Raji (cell line): Measurements from ENCODE around the gene P2RY8.

Experiments
- POLR2A ChIP-seq: IDR thresholded peaks from 2 replicates; pipeline ENCODE4 v1.6.1; 2011; ENCODE audit warnings: low read depth, low read length, control low read depth; ENCODE audit not compliant: insufficient read depth

Gene P2RY8, protein sequence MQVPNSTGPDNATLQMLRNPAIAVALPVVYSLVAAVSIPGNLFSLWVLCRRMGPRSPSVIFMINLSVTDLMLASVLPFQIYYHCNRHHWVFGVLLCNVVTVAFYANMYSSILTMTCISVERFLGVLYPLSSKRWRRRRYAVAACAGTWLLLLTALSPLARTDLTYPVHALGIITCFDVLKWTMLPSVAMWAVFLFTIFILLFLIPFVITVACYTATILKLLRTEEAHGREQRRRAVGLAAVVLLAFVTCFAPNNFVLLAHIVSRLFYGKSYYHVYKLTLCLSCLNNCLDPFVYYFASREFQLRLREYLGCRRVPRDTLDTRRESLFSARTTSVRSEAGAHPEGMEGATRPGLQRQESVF

DNA sequence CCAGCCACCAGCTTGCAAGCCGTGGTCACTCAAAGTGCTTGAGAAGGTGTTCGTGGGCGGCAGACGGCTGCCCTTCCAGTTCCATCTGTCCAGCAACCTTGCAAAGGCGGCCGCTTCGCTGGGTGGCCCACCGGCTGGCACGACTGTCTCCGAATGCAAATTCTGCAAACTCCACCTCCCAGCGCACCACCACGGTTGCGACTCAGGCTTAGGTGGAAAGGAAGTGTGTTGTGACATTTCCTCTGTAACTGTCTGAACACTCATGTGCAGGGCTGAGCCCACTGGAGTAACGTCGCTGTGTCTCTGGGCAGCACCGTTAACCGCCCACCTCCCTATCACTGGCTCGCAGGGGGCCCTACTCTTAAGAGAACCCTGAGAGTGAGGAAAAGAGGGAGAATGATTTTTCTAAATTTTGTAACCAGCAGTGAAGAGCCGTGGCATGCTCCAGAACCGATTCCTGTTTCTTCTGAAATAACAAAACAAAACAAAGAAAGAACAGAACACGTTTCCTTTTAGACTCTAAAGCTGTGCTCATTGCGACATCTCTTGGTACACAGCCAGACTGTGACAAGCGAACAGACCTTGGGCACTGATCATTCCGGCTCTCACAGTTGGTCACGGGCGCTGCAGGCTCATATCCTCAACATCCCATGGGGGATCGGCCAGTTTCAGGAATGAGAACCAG lies at the start of gene P2RY8:
P2RY8 (minus strand) TSS at position 155 of the 685 bp plus-strand sequence. CDS start 70,627 bp downstream, outside the sequence.
- peak; percentile 95 for TF ChIP-seq POLR2A

DNA sequence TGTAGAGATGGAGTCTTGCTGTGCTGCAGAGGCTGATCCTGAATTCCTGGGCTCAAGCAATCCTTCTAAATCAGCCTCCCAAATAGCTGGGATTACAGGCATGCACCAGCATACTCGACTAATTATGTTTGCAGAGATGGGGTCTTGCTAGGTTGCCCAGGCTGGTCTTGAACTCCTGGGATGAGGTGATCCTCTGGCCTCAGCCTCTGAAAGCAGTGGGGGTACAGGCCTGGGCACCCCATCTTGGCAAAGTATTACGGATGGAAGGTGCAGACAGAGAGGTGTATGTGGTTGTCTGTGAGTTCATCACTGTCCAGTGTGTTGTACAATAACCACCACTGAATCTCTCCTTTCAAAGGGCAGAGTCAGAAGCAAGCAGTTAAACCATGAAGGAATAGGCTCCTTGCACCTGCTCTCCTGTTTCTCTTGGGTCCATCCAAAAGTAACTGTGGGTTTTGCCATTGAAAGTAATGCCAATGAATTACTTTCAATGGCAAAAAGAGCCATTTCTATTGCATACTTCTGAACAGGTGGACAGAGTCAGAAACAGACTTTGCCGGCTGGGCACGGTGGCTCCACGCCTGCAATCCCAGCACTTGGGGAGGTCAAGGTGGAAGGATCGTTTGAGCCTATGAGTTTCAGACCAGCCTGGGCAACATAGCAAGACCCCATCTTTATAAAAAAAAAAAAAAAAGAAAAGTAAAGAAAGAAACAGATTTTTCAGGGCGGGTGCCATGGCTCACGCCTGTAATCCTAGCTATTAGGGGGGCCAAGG lies 47.4 kb upstream of the P2RY8 start:
- no peak for TF ChIP-seq POLR2A

DNA sequence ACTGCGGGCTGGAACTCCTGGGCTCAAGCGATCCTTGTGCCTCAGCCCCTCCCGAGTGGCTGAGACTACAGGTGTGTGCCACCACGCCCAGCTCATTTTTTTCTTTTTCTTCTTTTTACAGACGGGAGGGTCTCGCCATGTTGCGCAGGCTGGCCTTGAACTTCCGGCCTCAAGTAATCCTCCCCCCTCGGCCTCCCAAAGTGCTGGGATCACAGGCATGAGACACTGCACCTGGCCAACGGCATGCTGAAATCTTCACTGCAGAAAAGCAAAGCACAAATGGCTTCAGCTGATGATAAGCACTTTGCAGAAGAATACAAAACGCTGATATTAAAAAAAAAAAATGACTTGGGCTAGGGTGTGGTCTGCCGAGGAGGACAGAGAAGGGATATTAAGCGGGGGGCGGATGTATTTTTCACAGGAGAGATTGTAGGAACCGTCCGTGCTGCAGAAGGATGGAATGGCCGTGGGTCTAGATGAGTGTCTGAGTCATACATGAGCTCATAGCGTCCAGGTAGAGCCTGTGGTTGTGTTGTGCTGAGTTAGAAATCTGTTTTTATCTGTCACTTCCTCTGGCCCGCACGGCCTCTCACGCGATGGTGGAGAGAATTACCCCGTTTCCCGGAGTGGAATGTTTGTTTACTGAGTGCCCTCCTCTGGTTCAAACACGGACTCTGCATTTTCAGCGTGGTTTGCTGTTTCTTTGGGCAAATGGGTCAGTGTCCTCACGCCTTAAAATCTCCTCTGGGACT lies 45.9 kb upstream of the P2RY8 start:
- no peak for TF ChIP-seq POLR2A

DNA sequence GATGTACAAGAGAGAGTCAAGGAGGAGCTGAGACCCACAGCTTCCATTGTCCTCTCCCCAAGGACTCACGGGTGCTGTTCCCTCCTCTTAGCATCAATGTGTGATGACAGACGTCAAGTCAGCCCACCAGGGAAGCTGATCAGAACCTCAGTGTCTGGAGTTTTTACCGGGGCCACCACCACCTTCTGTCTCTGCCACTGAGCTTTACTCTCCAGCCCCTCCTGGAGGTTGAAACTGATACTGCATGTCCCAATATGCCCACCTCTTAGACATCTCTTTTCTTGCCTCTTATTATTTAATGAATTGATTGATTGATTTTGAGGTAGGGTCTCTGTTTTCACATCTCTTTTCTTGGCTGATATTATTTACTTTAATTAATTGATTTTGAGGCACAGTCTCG lies 44.1 kb upstream of the P2RY8 start:
- no peak for TF ChIP-seq POLR2A

DNA sequence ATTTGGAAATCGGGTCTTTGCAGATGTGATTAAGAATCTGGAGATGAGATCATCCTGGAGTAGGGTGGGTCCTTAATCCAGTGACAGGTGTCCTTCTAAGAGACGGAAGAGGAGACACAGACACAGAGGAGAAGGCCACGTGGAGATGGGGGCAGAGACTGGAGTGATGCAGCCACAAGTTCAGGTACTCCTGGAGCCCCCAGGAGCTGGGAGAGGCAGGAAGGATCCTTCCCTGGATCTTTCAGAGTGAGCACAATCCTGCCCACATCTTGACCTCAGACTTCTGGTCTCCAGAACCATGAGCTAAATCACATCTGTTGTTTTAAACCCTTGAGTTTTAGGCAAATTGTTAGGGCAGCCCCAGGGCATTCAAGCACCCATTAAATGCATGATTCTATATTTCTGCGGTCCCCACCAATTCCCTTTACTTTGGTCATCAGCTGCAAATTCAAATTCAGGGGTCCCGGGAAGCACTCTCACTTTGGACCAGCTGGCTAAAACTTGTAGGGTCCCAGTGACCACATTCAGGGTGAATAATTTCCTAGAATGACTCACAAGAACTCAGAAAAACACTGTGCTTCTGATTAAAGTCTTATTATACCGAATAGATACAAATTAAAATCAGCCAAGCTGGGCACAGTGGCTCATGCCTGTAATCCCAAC lies 41.7 kb upstream of the P2RY8 start:
- no peak for TF ChIP-seq POLR2A

DNA sequence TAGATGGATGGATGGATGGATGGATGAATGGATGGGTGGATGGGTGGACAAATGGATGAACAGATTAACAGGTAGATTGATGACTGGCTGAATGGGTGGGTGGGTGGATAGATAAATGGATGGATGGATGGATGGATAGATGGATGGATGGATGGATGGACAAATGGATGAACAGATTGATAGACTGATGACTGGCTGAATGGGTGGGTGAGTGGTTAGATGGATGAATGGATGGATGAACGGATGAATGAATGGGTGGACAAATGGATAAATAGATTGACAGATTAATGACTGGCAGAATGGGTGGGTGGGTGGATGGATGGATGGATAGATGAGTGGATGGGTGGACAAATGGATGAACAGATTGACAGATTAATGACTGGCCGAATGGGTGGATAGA lies 40.9 kb upstream of the P2RY8 start:
- no peak for TF ChIP-seq POLR2A

DNA sequence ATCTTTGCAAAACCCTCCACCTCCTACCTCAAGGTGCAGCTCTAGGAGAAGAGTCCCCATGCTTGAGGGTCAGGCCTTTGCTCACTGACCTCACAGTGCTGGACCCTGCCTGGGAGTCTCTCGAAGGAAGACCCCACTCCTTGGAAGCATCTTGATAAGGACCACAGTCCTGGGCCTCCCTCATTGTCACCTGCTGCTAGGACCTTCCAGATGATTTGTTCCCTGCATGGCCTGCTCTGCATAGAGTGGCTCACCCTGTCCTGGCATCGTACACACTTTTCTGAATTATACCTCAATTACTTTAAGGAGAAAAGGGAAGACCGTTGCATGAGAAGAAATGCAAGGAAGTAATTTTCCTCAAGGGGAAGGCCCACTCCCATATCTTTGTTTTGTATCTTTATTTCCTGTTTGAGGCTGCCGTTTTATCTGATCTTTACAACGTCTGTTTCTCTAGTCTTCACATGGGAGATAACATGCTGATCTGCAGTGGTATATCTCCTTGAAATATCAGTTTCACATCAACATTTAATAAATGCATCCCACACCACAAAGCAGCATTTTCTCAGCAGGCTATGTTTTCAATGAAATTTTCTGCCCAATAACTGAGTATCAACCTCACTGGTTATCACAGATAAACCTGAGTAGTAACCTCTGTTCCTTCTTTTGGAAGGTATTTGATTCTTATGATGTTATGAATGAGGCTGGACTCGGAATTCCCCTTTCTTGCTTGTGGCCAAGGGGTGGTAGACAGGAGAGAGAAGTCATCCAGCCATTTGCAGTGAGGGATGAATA lies 39.4 kb upstream of the P2RY8 start:
- TF ChIP-seq POLR2A, result no peak

DNA sequence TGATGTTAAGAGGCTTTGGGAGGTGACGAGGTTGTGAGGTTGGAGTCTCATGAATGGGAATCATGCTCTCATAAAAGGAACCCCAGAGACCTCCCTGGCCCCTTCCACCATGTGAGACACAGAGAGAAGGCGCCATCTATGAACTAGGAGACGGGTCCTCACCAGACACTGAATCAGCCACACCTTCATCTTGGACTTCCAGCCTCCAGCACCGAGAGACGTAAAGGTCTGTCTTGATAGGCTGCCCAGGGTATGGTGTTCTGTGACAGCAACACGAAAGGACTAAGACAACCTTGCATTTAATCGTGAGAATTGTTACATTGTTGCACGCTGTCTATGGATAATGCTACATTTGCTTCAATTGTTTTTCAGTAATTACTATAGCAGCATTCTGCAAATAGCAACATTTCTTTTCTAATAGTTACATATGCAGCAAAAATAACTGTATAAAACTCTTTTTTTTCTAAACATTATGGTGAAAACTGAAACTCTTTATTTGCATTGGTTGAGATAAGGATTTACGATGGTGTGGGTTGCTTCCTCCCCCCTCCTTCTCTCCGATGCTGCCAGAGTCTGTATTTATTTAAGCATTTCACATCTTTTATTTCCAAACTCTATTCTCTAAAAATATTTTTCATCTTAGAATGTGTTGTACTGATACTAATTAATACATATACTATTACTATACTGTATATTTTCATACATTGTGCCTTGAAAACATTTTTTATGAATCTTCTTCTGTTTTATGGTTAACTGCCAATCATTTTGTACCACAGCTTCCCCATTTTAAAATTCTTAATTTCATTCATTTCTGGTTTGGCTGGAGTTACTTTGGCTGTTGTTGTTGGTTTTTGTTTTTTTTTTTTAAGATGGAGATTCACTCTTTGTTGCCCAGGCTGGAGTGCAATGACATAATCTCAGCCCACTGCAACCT lies 28.0 kb upstream of the P2RY8 start:
- TF ChIP-seq POLR2A, result no peak

DNA sequence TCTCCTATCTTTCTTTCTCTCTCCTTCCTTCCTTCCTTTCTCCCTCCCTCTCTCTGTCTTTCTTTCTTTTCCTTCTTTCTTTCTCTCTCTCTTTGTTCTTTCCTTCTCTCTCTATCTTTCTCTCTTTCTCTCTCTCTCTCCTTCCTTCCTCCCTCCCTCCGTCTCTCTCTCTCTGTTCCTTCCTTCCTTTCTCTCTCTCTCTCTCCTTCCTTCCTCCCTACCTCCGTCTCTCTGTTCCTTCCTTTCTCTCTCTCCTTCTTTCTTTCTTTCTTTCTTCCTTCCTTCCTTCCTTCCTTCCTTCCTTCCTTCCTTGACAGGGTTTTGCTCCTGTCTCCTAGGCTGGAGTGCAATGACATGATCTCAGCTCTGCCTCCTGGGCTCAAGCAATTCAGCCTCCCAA lies 24.2 kb upstream of the P2RY8 start:
- no peak for TF ChIP-seq POLR2A

DNA sequence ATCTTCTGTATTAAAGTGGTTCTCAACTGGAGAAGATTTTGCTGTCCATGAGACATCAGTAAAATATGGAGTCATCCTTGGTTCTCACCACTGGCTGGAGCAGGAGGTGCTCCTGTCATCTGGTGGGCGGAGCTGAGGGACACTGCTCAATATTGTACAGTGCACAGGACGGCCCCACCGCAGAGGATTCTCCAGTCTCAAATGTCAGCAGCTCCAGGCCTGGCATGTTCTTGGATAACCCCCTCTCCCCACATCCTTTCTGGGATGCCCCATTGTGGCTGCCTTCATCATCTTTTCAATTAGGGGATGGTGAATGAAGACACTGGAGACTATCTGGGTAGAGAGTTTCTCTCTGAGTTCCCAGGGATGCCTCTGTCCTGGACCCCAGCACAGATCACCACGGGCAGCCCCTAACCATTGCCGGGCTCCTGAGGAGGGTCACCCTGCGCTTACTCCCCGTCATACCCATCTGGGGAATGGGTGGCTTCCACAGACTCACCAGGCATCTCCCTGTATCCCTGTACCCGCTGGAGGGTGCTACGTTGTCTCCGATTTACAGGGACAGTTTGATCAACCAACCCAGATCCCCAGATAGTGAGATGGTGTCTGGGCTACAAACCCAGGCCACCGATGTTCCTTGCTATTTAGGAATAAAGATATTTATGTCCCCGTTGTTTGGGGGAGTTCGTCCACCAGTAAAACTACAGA lies 21.9 kb upstream of the P2RY8 start:
- no peak for TF ChIP-seq POLR2A

DNA sequence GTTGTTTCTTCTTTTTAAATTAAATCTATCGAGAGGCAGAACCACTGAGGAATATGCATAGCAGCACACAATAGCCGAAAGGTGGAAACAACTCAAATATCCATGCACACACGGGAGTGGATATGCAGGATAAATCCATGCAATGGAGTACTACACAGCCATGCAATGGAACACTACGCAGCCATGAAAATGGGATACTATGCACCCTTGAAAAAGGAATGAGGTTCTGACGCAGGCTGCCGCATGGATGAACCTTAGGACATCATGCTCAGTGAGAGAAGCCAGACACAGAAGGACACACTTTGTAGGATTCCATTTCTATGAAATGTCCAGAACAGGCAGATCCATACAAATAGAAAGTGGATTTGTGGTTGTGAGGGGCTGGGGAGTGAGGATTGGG lies 18.4 kb upstream of the P2RY8 start:
- TF ChIP-seq POLR2A, result no peak
